ENCODE data around the gene MIX23.

GRCh38 chr3:122318620-122319019 lies 64.4 kb downstream of the MIX23 start:
- TF ChIP-seq CTCF (IDR thresholded peaks at IDR 0.05) (no peak), POLR2A (IDR thresholded peaks at IDR 0.05) (no peak)

Measured in suprapubic skin (tissue), 3 donors.